Endothelial cell of umbilical vein (primary cell): ENCODE measurements around the gene ATP6V1G3. TPM values are rescaled to one million over a fixed set of nuclear protein-coding genes. Genes with fewer than 3 reads are reported as not detected.

Experiments used
- BruUV-seq: library from RNA; stranded (reverse); fragments of 400-500 nt; replicated peaks from 2 replicates; lab custom pipeline; 2021; lab: Mats Ljungman, UMichigan
- CTCF ChIA-PET: fragments of 300-600, 350-600 bp; sonication (Branson Sonifier 250); formaldehyde crosslinking; loops from one replicate; lab custom pipeline; 2021; ENCODE audit warnings: antibody characterized with exemption, inconsistent platforms; lab: Charles Lee
- POLR2A ChIA-PET: fragments of 300-600, 350-600 bp; sonication (Branson Sonifier 250); formaldehyde crosslinking; loops from one replicate; lab custom pipeline; 2021; ENCODE audit warnings: antibody characterized with exemption, inconsistent platforms; lab: Charles Lee
- DNase-seq: peaks from one replicate; pipeline ENCODE4 v3.0.0-alpha.2; 2011; ENCODE audit warnings: low read depth, low spot score
- FAIRE-seq: peaks from 2 replicates; lab custom pipeline; 2011; peaks lifted over from hg19 to GRCh38; lab: Jason Lieb, UNC
- H2AFZ ChIP-seq: 2 replicates; pipeline ENCODE4 v1.6.0; 2012; ENCODE audit warnings: low read depth, low read length, control low read depth, inconsistent platforms
- H3K27ac ChIP-seq: 2 replicates; pipeline ENCODE4 v1.5.1; 2011; ENCODE audit warnings: low read depth, mild to moderate bottlenecking, control low read depth, low read length, moderate library complexity; ENCODE audit not compliant: insufficient read depth
- H3K27me3 ChIP-seq, 2 experiments: 2 replicates each; pipeline versions ENCODE4 v1.6.0 to v1.6.1; 2011; ENCODE audit warnings: low read length in 2 of 2, mixed read lengths in 1 of 2; ENCODE audit not compliant: control insufficient read depth in 2 of 2, insufficient read depth in 2 of 2
- H3K36me3 ChIP-seq, 2 experiments: 2 replicates in 1 of 2; 3 replicates in 1 of 2; pipeline ENCODE4 v1.5.1; 2011; ENCODE audit warnings: low read length in 2 of 2, mild to moderate bottlenecking in 1 of 2, moderate library complexity in 1 of 2; ENCODE audit not compliant: control insufficient read depth in 2 of 2, insufficient read depth in 2 of 2; ENCODE audit errors: extremely low read depth in 1 of 2
- H3K4me1 ChIP-seq: 3 replicates; pipeline ENCODE4 v1.5.1; 2011; ENCODE audit warnings: mild to moderate bottlenecking, low read length; ENCODE audit not compliant: control insufficient read depth, insufficient read depth; ENCODE audit errors: extremely low read depth
- H3K4me2 ChIP-seq: 2 replicates; pipeline ENCODE4 v1.6.1; 2011; ENCODE audit warnings: low read length, control low read depth, mixed read lengths; ENCODE audit not compliant: insufficient read depth
- H3K4me3 ChIP-seq, 3 experiments: fragments of 200-600 bp in 1 of 3; sonication (generic), shearing (Covaris generic) in 1 of 3; replicated peaks in 1 of 3; 2 replicates each; pipeline ENCODE4 v1.5.1; 2011 to 2016; ENCODE audit warnings: control low read depth in 3 of 3, low read length in 3 of 3, mild to moderate bottlenecking in 2 of 3, inconsistent platforms in 1 of 3, low read depth in 1 of 3, moderate library complexity in 1 of 3; ENCODE audit not compliant: insufficient read depth in 1 of 3
- H3K79me2 ChIP-seq: 2 replicates; pipeline ENCODE4 v1.6.0; 2012; ENCODE audit warnings: low read length, inconsistent platforms; ENCODE audit not compliant: control insufficient read depth, insufficient read depth
- H3K9ac ChIP-seq: replicated peaks from 2 replicates; pipeline ENCODE3; 2011; ENCODE audit warnings: low read length, control low read depth; ENCODE audit not compliant: insufficient read depth; ENCODE audit errors: extremely low read depth
- H3K9me1 ChIP-seq: replicated peaks from 3 replicates; pipeline ENCODE4 v1.6.0; 2011; ENCODE audit warnings: mild to moderate bottlenecking, low read length; ENCODE audit not compliant: control insufficient read depth, insufficient read depth; ENCODE audit errors: extremely low read depth
- H3K9me3 ChIP-seq: replicated peaks from 2 replicates; pipeline ENCODE4 v1.5.1; 2012; ENCODE audit warnings: low read length, inconsistent platforms; ENCODE audit not compliant: control insufficient read depth, insufficient read depth
- H4K20me1 ChIP-seq: replicated peaks from 2 replicates; pipeline ENCODE3; 2011; ENCODE audit warnings: mild to moderate bottlenecking, low read length; ENCODE audit not compliant: control insufficient read depth, insufficient read depth; ENCODE audit errors: extremely low read depth
- EZH2 ChIP-seq: IDR thresholded peaks from 2 replicates; pipeline ENCODE4 v1.6.1; 2012; ENCODE audit warnings: borderline replicate concordance, low read depth, mild to moderate bottlenecking, moderate library complexity, low read length, inconsistent platforms; ENCODE audit not compliant: severe bottlenecking
- FOS ChIP-seq: IDR thresholded peaks from 2 replicates; pipeline ENCODE4 v1.6.1; 2011; ENCODE audit warnings: mild to moderate bottlenecking, low read length, moderate library complexity, borderline replicate concordance; ENCODE audit not compliant: insufficient read depth
- GATA2 ChIP-seq: IDR thresholded peaks from 2 replicates; pipeline ENCODE4 v1.7.0; 2011; ENCODE audit warnings: low read depth, mild to moderate bottlenecking, moderate library complexity, mixed read lengths, low read length; ENCODE audit not compliant: insufficient read length, insufficient read depth
- JUN ChIP-seq: IDR thresholded peaks from 2 replicates; pipeline ENCODE4 v1.6.1; 2011; ENCODE audit warnings: borderline replicate concordance, low read depth; ENCODE audit not compliant: insufficient read length, insufficient read depth
- MYC ChIP-seq: IDR thresholded peaks from one replicate; pipeline ENCODE4 v1.6.1; 2011; ENCODE audit warnings: mild to moderate bottlenecking, low read depth, low read length
- POLR2A ChIP-seq: IDR thresholded peaks from 2 replicates; pipeline ENCODE4 v1.6.1; 2012; ENCODE audit warnings: low read depth, mild to moderate bottlenecking, control low read depth, low read length
- POLR2AphosphoS5 ChIP-seq: IDR thresholded peaks from 2 replicates; pipeline ENCODE4 v1.6.1; 2012; ENCODE audit warnings: low read depth, mild to moderate bottlenecking, control low read depth, low read length, moderate library complexity; ENCODE audit not compliant: insufficient read depth
- dilution Hi-C: fragments of 300-500 bp; cut with MboI; formaldehyde crosslinking; loops from one replicate; pipeline ENCODE4 v1.15.0; 2019; ENCODE audit warnings: low sequenced_read_pairs; ENCODE audit not compliant: extremely low pct_ligation_motif_present
- intact Hi-C: fragments of 100-400 bp; cut with micrococcal nuclease; formaldehyde crosslinking; loops from one replicate; pipeline ENCODE4 v1.10.0; 2022
- polyA plus RNA-seq, 4 experiments: library from polyadenylated mRNA; depleted of rRNA in 3 of 4; stranded (reverse) in 3 of 4; unstranded in 1 of 4; fragments of >200 nt; gene quantifications; 2 replicates each; pipeline versions ENCODE4 v1.2.1 to v1.2.3, GENCODE V29; 2011 to 2012; ENCODE audit warnings: missing spikeins in 1 of 4
- total RNA-seq: library from RNA; stranded (reverse); gene quantifications from 2 replicates; pipeline ENCODE4 v1.2.3, GENCODE V29; 2021
- TF ChIP-seq, protein P1 (sequence below), 2 donors: IDR thresholded peaks; 1 replicate in 1 of 2; 2 replicates in 1 of 2; pipeline ENCODE4 v1.5.1; 2011; ENCODE audit warnings: low read length in 2 of 2, mild to moderate bottlenecking in 2 of 2, moderate library complexity in 2 of 2, control low read depth in 1 of 2, inconsistent platforms in 1 of 2, low read depth in 1 of 2; ENCODE audit not compliant: insufficient read depth in 1 of 2; ENCODE audit errors: extremely low read depth in 1 of 2
- TF ChIP-seq, protein P2 (sequence below): IDR thresholded peaks from 2 replicates; pipeline ENCODE4 v1.6.1; 2011; ENCODE audit not compliant: insufficient read depth, insufficient read length

Gene ATP6V1G3
- total and polyA plus RNA-seq, 2 donors (not counting 3 experiments of a cell fraction or from before 2014, with no cell fraction given) = not detected

DNA sequence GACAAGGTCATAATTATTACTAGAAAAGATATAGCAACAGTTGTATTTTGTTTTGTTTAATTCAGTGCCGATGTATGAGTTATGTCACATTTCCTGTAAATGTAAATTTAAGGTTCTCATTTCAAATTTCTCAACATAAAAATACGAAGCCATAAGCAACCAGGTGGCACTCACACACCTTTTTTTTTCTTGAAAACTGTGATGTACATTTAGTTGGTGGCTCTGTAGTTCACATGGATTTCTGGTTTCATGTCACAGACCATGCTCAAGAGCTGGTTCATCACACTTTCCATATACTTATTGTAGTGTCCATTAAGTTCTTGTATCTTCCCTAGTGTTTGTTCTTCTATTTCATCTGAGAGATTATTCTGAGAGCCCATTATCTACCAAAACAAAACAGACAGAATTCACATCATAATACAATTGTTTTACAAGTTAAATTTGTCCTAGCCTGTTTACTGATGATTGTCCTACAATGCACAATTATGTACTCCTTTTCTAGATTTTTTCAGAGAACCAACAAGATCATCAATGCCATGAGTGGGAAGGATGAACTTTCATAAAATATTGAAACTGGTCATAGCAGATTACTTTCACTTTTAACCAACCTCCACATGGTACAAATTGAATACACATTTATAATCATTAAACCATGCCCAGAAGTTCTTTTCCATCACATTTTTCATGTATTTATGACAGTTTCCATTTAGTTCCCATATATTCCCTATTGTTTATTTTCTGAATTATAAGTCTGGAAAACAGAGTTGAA lies 17.1 kb downstream of the ATP6V1G3 start:
- peaks cover 9% of the 10 kb centered on the region for H3K4me1 ChIP-seq
- H2AFZ ChIP-seq = peak overlapping the region; percentile 48
- dilution Hi-C loops (no loop called here), intact Hi-C loops (no loop called here)
- H3K27me3 ChIP-seq = no peaks in the 10 kb centered on the region
- no peak overlapping the region for H3K27ac ChIP-seq
- H3K4me3 ChIP-seq = no peak overlapping the region
- ChIA-PET POLR2A (no interaction called here), CTCF (no interaction called here)
- no peaks in the 10 kb centered on the region for H3K36me3 ChIP-seq
- no TSS peak for BruUV-seq
- no peak overlapping the region for H3K9ac ChIP-seq
- H3K9me3 ChIP-seq = no peaks in the 10 kb centered on the region
- H3K4me2 ChIP-seq = no peak overlapping the region
- no peak for DNase-seq
- FAIRE-seq = peak; percentile 26
- TF ChIP-seq JUN (no peak), POLR2A (no peak), MYC (no peak), GATA2 (no peak), POLR2AphosphoS5 (no peak), FOS (no peak), EZH2 (no peak)
- TF ChIP-seq, protein P1, sequence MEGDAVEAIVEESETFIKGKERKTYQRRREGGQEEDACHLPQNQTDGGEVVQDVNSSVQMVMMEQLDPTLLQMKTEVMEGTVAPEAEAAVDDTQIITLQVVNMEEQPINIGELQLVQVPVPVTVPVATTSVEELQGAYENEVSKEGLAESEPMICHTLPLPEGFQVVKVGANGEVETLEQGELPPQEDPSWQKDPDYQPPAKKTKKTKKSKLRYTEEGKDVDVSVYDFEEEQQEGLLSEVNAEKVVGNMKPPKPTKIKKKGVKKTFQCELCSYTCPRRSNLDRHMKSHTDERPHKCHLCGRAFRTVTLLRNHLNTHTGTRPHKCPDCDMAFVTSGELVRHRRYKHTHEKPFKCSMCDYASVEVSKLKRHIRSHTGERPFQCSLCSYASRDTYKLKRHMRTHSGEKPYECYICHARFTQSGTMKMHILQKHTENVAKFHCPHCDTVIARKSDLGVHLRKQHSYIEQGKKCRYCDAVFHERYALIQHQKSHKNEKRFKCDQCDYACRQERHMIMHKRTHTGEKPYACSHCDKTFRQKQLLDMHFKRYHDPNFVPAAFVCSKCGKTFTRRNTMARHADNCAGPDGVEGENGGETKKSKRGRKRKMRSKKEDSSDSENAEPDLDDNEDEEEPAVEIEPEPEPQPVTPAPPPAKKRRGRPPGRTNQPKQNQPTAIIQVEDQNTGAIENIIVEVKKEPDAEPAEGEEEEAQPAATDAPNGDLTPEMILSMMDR (IDR thresholded peaks at IDR 0.05; ENCODE audit: extremely low read depth in 1 of 2, insufficient read depth in 1 of 2, low read depth in 1 of 2, low read length in 2 of 2) = no peak
- TF ChIP-seq, protein P2, sequence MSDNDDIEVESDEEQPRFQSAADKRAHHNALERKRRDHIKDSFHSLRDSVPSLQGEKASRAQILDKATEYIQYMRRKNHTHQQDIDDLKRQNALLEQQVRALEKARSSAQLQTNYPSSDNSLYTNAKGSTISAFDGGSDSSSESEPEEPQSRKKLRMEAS = no peak
- H3K9me1 ChIP-seq = no peaks in the 10 kb centered on the region
- H4K20me1 ChIP-seq = no peaks in the 10 kb centered on the region
- H3K79me2 ChIP-seq = no peaks in the 10 kb centered on the region
